NCI-H69 (cell line): ENCODE data around the gene SELENOP.

Experiments used
- DNase-seq: peaks from one replicate; lab custom pipeline; 2025; lab: John Stamatoyannopoulos, UW

Gene SELENOP

GRCh38 chr5:42798284-42799240, 13.1 kb downstream of the SELENOP start:
- no peak for DNase-seq

GRCh38 chr5:42791151-42791550, 20.5 kb downstream of the SELENOP start:
- DNase-seq, result peak; percentile 4

GRCh38 chr5:42787845-42788244, 23.8 kb downstream of the SELENOP start:
- DNase-seq, result no peak

- DNase-seq, result no peak
Observed at GRCh38 chr5:42787073-42787472, 24.6 kb downstream of the SELENOP start.

GRCh38 chr5:42785756-42786155, 25.9 kb downstream of the SELENOP start:
- DNase-seq, result no peak

- DNase-seq, result no peak
Observed at GRCh38 chr5:42784132-42784531, 27.6 kb downstream of the SELENOP start.

- DNase-seq, result no peak
Observed at GRCh38 chr5:42781584-42781983, 30.1 kb downstream of the SELENOP start.

- no peak for DNase-seq
Observed at GRCh38 chr5:42779083-42779482, 32.6 kb downstream of the SELENOP start.

- no peak for DNase-seq
Observed at GRCh38 chr5:42772265-42772993, 39.3 kb downstream of the SELENOP start.

GRCh38 chr5:42770003-42770402, 41.7 kb downstream of the SELENOP start:
- no peak for DNase-seq

GRCh38 chr5:42768106-42768504, 43.6 kb downstream of the SELENOP start:
- no peak for DNase-seq

GRCh38 chr5:42767491-42768105, 44.1 kb downstream of the SELENOP start:
- peak; percentile 19 for DNase-seq

- no peak for DNase-seq
Observed at GRCh38 chr5:42761791-42762190, 49.9 kb downstream of the SELENOP start.

GRCh38 chr5:42760426-42760825, 51.3 kb downstream of the SELENOP start:
- DNase-seq, result no peak

- DNase-seq, result no peak
Observed at GRCh38 chr5:42759456-42759855, 52.2 kb downstream of the SELENOP start.

GRCh38 chr5:42756606-42757601, 54.8 kb downstream of the SELENOP start, which contains the start of gene CCDC152:
CCDC152 (plus strand) TSS chr5:42756818; CDS start chr5:42759122, 2,304 bp downstream.
- no peak for DNase-seq

- no peak for DNase-seq
Observed at GRCh38 chr5:42753099-42753498, 58.6 kb downstream of the SELENOP start.

- DNase-seq, result no peak
Observed at GRCh38 chr5:42751044-42751443, 60.6 kb downstream of the SELENOP start.

- DNase-seq, result no peak
Observed at GRCh38 chr5:42750507-42750906, 61.2 kb downstream of the SELENOP start.
